HepG2 (cell line): ENCODE data around the gene ADAM15. TPM values are rescaled to one million over a fixed set of nuclear protein-coding genes. Genes with fewer than 3 reads are reported as not detected.
A peak's percentile ranks its signal among the peaks of the same experiment; 100 is the strongest.

Experiments used
- GABPB1 ChIP-seq: IDR thresholded peaks from 2 replicates; pipeline ENCODE4 v1.6.1; 2016; ENCODE audit warnings: mild to moderate bottlenecking, missing genetic modification reagents, moderate library complexity, missing compliant biosample characterization
- MED13 ChIP-seq: sonication (generic); formaldehyde crosslinking; IDR thresholded peaks from 2 replicates; pipeline ENCODE4 v1.5.0; 2020; ENCODE audit warnings: missing genetic modification reagents
- MYC ChIP-seq: sonication (generic); formaldehyde crosslinking; IDR thresholded peaks from 2 replicates; pipeline ENCODE4 v1.9.0; 2021; ENCODE audit warnings: missing genetic modification reagents, borderline replicate concordance
- NFRKB ChIP-seq: fragments of 450-650 bp; IDR thresholded peaks from 2 replicates; pipeline ENCODE4 v1.6.1; 2017
- ZBTB38 ChIP-seq: sonication (generic); formaldehyde crosslinking; IDR thresholded peaks from 2 replicates; pipeline ENCODE4 v1.5.1; 2020; ENCODE audit warnings: mild to moderate bottlenecking, missing genetic modification reagents
- ZBTB4 ChIP-seq: sonication (generic); formaldehyde crosslinking; IDR thresholded peaks from 2 replicates; pipeline ENCODE4 v1.4.0; 2020; ENCODE audit warnings: missing genetic modification reagents, mild to moderate bottlenecking, borderline replicate concordance
- ZNF136 ChIP-seq: sonication (generic); formaldehyde crosslinking; IDR thresholded peaks from 2 replicates; pipeline ENCODE4 v1.8.1; 2022; ENCODE audit warnings: low read depth, mild to moderate bottlenecking, moderate library complexity, missing genetic modification reagents
- ZNF263 ChIP-seq: sonication (generic); formaldehyde crosslinking; IDR thresholded peaks from 2 replicates; pipeline ENCODE4 v1.4.0; 2020; ENCODE audit warnings: missing genetic modification reagents
- ZNF605 ChIP-seq: sonication (generic); formaldehyde crosslinking; IDR thresholded peaks from 2 replicates; pipeline ENCODE4 v1.8.0; 2022; ENCODE audit warnings: mild to moderate bottlenecking, missing genetic modification reagents
- ZNF704 ChIP-seq: sonication (generic); formaldehyde crosslinking; IDR thresholded peaks from 2 replicates; pipeline ENCODE4 v1.8.1; 2023; ENCODE audit warnings: mild to moderate bottlenecking, inconsistent platforms, moderate library complexity, missing genetic modification reagents, borderline replicate concordance
- polyA plus RNA-seq, 8 experiments: library from polyadenylated mRNA; depleted of rRNA in 3 of 8; stranded (reverse) in 7 of 8; unstranded in 1 of 8; fragments of >200 nt; fragmentation: Illumina TruSeq in 4 of 8; extraction: Trizol in 4 of 8; gene quantifications; 2 replicates each; pipeline versions ENCODE4 v1.2.1 to v1.2.3, GENCODE V29; 2011 to 2016; ENCODE audit warnings: low read depth in 4 of 8, missing spikeins in 1 of 8, mixed read lengths in 1 of 8; ENCODE audit not compliant: insufficient read depth in 1 of 8
- total RNA-seq, 5 experiments: library from RNA; depleted of rRNA; stranded (reverse); fragments of >200 nt; fragmentation: Illumina TruSeq; extraction: Trizol; gene quantifications; 2 replicates each; pipeline ENCODE4 v1.2.3, GENCODE V29; 2016; ENCODE audit warnings: low read depth in 1 of 5
- TF ChIP-seq, protein P1 (sequence below): sonication (generic); formaldehyde crosslinking; IDR thresholded peaks from 2 replicates; pipeline ENCODE4 v1.4.0; 2020; ENCODE audit warnings: missing genetic modification reagents, borderline replicate concordance
- TF ChIP-seq, protein P2 (sequence below): sonication (generic); formaldehyde crosslinking; IDR thresholded peaks from 2 replicates; pipeline ENCODE4 v1.4.0; 2020; ENCODE audit warnings: missing genetic modification reagents, borderline replicate concordance
- TF ChIP-seq, protein P3 (sequence below): sonication (generic); formaldehyde crosslinking; IDR thresholded peaks from 2 replicates; pipeline ENCODE4 v1.4.0; 2020; ENCODE audit warnings: mild to moderate bottlenecking, missing genetic modification reagents
- TF ChIP-seq, protein P4 (sequence below): sonication (generic); formaldehyde crosslinking; IDR thresholded peaks from 2 replicates; pipeline ENCODE4 v1.8.0; 2022; ENCODE audit warnings: mild to moderate bottlenecking, missing genetic modification reagents; ENCODE audit not compliant: insufficient replicate concordance

ADAM15 gene
- total and polyA plus RNA-seq, 2 of the 13 experiments (the other 11 are each of a cell fraction or from before 2014, with no cell fraction given) = 17.9 to 25.6 TPM

- no peak for TF ChIP-seq ZNF704 (CRISPR knock-in tag)
- TF ChIP-seq ZNF605 (CRISPR knock-in tag) = no peak
- no peak; the same call in 1 of the 2 replicates for TF ChIP-seq MED13 (CRISPR knock-in tag)
- TF ChIP-seq, protein P1, sequence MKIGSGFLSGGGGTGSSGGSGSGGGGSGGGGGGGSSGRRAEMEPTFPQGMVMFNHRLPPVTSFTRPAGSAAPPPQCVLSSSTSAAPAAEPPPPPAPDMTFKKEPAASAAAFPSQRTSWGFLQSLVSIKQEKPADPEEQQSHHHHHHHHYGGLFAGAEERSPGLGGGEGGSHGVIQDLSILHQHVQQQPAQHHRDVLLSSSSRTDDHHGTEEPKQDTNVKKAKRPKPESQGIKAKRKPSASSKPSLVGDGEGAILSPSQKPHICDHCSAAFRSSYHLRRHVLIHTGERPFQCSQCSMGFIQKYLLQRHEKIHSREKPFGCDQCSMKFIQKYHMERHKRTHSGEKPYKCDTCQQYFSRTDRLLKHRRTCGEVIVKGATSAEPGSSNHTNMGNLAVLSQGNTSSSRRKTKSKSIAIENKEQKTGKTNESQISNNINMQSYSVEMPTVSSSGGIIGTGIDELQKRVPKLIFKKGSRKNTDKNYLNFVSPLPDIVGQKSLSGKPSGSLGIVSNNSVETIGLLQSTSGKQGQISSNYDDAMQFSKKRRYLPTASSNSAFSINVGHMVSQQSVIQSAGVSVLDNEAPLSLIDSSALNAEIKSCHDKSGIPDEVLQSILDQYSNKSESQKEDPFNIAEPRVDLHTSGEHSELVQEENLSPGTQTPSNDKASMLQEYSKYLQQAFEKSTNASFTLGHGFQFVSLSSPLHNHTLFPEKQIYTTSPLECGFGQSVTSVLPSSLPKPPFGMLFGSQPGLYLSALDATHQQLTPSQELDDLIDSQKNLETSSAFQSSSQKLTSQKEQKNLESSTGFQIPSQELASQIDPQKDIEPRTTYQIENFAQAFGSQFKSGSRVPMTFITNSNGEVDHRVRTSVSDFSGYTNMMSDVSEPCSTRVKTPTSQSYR (CRISPR knock-in tag) = no peak
- TF ChIP-seq GABPB1 (CRISPR knock-in tag) = 0 out of 2 replicates have a peak, but pooled peaks have one; percentile 31
- TF ChIP-seq NFRKB = no peak
- TF ChIP-seq MYC = peak; percentile 74; the same call in 1 of the 2 replicates
- TF ChIP-seq ZBTB38 = no peak
- TF ChIP-seq, protein P2, sequence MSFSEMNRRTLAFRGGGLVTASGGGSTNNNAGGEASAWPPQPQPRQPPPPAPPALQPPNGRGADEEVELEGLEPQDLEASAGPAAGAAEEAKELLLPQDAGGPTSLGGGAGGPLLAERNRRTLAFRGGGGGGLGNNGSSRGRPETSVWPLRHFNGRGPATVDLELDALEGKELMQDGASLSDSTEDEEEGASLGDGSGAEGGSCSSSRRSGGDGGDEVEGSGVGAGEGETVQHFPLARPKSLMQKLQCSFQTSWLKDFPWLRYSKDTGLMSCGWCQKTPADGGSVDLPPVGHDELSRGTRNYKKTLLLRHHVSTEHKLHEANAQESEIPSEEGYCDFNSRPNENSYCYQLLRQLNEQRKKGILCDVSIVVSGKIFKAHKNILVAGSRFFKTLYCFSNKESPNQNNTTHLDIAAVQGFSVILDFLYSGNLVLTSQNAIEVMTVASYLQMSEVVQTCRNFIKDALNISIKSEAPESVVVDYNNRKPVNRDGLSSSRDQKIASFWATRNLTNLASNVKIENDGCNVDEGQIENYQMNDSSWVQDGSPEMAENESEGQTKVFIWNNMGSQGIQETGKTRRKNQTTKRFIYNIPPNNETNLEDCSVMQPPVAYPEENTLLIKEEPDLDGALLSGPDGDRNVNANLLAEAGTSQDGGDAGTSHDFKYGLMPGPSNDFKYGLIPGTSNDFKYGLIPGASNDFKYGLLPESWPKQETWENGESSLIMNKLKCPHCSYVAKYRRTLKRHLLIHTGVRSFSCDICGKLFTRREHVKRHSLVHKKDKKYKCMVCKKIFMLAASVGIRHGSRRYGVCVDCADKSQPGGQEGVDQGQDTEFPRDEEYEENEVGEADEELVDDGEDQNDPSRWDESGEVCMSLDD (CRISPR knock-in tag) = peak; percentile 69; the same call in 1 of the 2 replicates
- TF ChIP-seq, protein P3, sequence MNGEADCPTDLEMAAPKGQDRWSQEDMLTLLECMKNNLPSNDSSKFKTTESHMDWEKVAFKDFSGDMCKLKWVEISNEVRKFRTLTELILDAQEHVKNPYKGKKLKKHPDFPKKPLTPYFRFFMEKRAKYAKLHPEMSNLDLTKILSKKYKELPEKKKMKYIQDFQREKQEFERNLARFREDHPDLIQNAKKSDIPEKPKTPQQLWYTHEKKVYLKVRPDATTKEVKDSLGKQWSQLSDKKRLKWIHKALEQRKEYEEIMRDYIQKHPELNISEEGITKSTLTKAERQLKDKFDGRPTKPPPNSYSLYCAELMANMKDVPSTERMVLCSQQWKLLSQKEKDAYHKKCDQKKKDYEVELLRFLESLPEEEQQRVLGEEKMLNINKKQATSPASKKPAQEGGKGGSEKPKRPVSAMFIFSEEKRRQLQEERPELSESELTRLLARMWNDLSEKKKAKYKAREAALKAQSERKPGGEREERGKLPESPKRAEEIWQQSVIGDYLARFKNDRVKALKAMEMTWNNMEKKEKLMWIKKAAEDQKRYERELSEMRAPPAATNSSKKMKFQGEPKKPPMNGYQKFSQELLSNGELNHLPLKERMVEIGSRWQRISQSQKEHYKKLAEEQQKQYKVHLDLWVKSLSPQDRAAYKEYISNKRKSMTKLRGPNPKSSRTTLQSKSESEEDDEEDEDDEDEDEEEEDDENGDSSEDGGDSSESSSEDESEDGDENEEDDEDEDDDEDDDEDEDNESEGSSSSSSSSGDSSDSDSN (CRISPR knock-in tag) = no peak
- TF ChIP-seq ZNF263 = 0 out of 2 replicates have a peak, but pooled peaks have one; percentile 12
- TF ChIP-seq, protein P4, sequence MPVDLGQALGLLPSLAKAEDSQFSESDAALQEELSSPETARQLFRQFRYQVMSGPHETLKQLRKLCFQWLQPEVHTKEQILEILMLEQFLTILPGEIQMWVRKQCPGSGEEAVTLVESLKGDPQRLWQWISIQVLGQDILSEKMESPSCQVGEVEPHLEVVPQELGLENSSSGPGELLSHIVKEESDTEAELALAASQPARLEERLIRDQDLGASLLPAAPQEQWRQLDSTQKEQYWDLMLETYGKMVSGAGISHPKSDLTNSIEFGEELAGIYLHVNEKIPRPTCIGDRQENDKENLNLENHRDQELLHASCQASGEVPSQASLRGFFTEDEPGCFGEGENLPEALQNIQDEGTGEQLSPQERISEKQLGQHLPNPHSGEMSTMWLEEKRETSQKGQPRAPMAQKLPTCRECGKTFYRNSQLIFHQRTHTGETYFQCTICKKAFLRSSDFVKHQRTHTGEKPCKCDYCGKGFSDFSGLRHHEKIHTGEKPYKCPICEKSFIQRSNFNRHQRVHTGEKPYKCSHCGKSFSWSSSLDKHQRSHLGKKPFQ (CRISPR knock-in tag) = no peak
- TF ChIP-seq ZBTB4 (CRISPR knock-in tag) = no peak
- TF ChIP-seq ZNF136 = no peak
These were observed 35.1 kb downstream of the ADAM15 start (continued) for GRCh38 chr1:155086128-155086741.
